GM19238 (cell line): ENCODE measurements around the gene UGT1A10.
"Not testable (repeated sequence)": the region's sequence is repeated elsewhere in the genome, so short reads cannot be mapped to it uniquely, and the experiment has no call there.

Source experiments
- DNase-seq: peaks from one replicate; pipeline ENCODE4 v3.0.0; 2011; ENCODE audit warnings: low spot score; ENCODE audit not compliant: insufficient read length

Gene UGT1A10

GRCh38 chr2:233691443-233692433, 55.5 kb downstream of the UGT1A10 start:
- DNase-seq, result no peak

DNA sequence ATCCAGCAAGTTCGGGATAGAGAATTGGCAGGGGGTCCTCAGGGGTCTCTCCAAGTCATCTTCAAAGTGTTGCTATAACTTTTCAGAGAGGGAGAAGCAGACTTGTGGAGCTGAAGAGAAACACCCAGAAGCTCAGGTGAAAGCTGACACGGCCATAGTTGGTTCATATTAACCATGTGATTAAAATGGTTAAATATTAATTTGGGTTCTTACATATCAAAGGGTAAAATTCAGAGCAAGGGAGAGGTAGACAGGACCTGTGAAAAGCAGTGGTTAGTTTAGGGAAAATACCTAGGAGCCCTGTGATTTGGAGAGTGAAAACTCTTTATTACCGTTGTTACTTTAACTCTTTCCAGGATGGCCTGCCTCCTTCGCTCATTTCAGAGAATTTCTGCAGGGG, 56.4 kb downstream of the UGT1A10 start, which contains the start of gene UGT1A6:
UGT1A6 (plus strand) TSS at position 243 of the 400 bp plus-strand sequence; CDS start at position 358, 115 bp downstream.
- no peak for DNase-seq

- no peak for DNase-seq
Measured at GRCh38 chr2:233693963-233694362, 57.7 kb downstream of the UGT1A10 start.

DNA sequence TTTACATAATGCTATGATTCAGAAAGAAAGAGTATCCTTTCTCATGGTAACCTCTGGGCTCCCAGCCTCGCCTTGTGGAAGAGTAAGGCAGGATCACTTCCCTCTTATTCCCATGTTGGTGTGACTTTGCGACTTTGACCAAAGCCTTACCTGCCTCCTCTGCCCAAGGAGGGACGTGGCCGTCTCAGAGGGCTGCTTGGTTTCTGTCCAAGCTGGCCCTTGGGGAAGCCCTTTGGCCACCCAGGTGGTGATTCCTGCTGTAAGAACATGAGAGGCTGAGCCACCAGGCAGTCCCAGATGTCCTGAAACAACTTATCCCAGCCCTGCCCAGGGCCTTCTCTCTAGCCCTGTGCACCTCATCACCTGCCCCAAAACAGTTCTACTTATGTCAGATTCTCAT, 62.5 kb downstream of the UGT1A10 start:
- no peak for DNase-seq

DNA sequence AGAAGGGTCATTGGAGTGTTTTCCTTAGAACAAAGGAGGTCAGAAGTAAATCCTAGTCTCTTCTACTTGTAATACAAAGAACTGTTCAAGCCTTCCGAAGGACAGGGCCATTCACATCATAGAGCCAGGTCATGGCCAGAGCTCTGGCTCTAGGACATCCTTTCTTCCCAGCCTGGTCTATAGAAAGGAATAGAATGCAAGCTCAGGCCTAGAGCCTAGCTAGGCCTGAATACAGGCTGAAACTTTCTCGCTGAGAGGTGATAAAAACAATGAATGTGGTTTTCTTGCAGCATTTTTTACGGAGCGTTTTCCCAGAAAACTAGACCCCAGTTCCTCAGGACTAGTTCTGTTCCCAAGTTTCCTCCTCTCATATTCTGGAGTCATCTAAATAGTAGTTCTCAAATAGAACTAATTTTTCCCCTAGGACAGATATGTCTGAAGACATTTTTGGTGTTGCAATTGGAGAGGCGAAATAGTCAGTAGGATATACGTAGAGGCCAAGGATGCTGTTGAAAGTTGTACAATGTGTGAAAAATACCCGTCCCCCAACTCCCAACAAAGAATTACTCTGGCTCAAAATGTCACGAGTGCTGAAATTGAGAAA, 63.3 kb downstream of the UGT1A10 start:
- DNase-seq, result no peak

- no peak for DNase-seq
Measured at GRCh38 chr2:233700028-233700635, 63.9 kb downstream of the UGT1A10 start.

DNA sequence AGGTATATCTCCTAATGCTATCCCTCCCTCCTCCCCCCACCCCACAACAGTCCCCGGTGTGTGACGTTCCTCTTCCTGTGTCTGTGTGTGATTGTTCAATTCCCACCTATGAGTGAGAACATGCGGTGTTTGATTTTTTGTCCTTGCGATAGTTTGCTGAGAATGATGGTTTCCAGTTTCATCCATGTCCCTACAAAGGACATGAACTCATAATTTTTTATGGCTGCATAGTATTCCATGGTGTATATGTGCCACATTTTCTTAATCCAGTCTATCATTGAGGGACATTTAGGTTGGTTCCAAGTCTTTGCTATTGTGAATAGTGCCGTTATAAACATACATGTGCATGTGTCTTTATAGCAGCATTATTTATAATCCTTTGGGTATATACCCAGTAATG, 64.6 kb downstream of the UGT1A10 start:
- not testable (repeated sequence) for DNase-seq

GRCh38 chr2:233702238-233702637, 66.0 kb downstream of the UGT1A10 start:
- DNase-seq, result no peak

DNA sequence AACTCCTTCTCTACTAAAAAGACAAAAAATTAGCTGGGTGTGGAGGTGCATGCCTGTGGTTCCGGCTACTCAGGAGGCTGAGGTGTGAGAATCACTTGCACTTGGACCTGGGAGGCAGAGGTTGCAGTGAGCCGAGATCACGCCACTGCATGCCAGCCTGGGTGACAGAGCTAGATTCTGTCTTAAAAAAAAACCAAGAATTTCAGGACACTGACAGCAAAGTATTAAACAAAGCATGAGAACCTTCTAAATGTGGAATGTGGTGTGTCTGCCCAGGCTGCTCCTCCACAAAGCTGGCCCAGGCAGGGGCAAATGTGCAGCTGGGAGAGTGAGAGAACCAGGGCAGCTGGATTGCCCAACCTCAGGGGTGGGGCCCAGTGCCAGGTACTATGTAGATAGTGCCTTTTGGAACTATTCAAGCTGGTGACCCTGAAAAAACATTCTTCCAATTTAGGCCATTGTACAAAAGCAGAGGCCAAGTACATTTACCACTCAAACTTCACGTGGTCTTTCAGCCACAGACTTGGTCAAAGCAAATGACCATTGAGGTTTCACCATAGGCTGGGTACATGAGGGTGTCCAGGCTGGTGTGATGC, 69.8 kb downstream of the UGT1A10 start:
- DNase-seq, result no peak

DNA sequence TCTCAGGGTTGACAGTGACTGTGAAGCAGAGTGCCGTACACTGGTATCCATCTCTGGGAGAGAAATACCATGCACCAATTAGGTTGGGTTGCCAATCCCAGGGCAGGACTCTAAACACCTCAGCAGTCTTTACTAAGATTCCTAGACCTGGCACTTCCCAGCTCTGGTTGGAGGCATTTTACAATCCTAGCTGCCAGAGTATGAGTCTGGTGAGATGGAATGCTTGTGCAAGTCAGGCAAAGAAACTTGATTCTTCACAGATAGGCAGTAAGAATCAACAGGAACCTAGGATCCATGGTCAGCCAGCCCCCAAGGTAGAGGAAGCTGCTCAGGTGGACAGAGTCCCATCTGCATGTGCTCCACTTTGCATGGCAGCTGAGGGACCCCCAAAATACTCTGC, 70.5 kb downstream of the UGT1A10 start:
- DNase-seq, result no peak

- no peak for DNase-seq
Measured at GRCh38 chr2:233707940-233708644, 71.8 kb downstream of the UGT1A10 start.

GRCh38 chr2:233708942-233709341, 72.7 kb downstream of the UGT1A10 start:
- DNase-seq, result no peak

DNA sequence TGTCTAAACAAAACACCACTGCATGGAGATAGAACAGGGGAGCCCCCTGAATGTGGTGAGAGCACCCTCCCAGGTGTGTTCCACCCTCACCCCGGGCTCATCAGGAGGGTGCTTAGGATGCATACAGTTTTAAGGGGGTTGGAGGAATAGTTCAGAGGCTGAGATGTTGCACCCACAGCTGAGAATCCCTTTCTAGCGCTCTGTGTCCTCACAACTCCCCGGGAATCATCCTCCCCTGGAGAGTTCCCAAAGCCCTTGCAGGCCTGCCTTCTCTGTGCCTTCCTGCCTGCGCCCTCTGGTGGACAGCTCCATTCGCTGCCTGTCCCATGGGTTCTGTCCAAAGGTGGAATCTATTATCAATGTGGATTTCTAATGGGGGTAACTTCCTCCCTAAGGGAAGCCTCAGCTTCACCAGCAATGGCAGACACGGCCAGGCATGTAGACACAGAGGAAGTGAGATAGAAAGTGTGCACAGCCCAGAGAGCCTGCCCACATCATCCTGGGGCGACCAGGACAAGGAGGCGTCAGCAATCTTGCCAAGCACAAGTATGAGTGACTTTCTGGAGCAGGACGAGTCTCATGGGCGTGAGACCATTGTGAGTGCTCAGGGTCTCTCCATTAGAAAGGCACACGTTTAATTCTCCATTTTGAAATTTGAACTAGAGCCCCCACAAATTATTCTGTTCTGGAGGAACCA, 75.2 kb downstream of the UGT1A10 start:
- DNase-seq, result peak; percentile 36

DNA sequence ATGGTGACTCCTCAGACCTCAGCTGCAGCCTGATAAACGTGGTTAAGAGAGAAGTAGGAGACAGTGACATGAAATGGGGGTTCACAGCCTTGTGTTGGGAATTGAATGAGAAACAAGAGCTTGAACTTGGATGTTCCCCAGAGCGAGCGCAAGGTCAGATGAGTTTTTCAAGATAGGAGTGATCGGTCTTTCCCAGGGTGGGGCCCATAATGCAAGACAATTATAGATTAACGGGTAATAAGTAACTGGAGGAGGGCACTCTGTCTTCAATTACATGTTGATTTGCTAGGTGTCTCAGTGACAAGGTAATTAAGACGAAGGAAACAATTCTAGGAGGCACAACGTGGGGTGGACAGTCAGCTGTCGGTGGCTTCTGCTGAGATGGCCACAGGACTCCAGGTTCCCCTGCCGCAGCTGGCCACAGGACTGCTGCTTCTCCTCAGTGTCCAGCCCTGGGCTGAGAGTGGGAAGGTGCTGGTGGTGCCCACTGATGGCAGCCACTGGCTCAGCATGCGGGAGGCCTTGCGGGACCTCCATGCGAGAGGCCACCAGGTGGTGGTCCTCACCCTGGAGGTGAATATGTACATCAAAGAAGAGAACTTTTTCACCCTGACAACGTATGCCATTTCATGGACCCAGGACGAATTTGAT, 76.5 kb downstream of the UGT1A10 start, which contains the start of gene UGT1A5:
UGT1A5 (plus strand) TSS at position 297 of the 651 bp plus-strand sequence; CDS start at position 382, 85 bp downstream.
- DNase-seq, result no peak

DNA sequence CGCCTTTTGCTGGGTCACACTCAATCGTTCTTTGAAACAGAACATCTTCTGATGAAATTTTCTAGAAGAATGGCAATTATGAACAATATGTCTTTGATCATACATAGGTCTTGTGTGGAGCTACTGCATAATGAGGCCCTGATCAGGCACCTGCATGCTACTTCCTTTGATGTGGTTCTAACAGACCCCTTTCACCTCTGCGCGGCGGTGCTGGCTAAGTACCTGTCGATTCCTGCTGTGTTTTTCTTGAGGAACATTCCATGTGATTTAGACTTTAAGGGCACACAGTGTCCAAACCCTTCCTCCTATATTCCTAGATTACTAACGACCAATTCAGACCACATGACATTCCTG, 77.0 kb downstream of the UGT1A10 start:
- DNase-seq, result no peak

- no peak for DNase-seq
Measured at GRCh38 chr2:233714121-233714520, 77.9 kb downstream of the UGT1A10 start.

DNA sequence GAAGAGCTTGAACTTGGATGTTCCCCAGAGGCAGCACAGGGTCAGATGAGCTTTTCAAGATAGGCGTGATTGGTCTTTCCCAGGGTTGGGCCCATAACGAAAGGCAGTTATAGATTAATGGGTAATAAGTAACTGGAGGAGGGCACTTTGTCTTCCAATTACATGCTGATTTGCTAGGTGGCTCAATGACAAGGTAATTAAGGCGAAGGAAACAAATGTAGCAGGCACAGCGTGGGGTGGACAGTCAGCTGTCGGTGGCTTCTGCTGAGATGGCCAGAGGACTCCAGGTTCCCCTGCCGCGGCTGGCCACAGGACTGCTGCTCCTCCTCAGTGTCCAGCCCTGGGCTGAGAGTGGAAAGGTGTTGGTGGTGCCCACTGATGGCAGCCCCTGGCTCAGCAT, 82.3 kb downstream of the UGT1A10 start, which contains the start of gene UGT1A4:
UGT1A4 (plus strand) TSS at position 185 of the 400 bp plus-strand sequence; CDS start at position 270, 85 bp downstream.
- no peak for DNase-seq

GRCh38 chr2:233728723-233729301, 92.6 kb downstream of the UGT1A10 start, which contains the start of gene UGT1A3:
Gene UGT1A3 (plus strand): TSS chr2:233729042. CDS start chr2:233729127, 85 bp downstream.
- DNase-seq, result no peak
